RKO (cell line): Measurements from ENCODE around the gene RAPGEF6.
"Not testable (repeated sequence)": the region's sequence is repeated elsewhere in the genome, so short reads cannot be mapped to it uniquely, and the experiment has no call there.

Source experiments
- DNase-seq: peaks from one replicate; pipeline ENCODE4 v3.0.0-alpha.2; 2016; ENCODE audit warnings: low spot score

The RAPGEF6 gene

GRCh38 chr5:131386124-131386523, 248.9 kb downstream of the RAPGEF6 start:
- no peak for DNase-seq

- no peak for DNase-seq
These were observed 250.3 kb downstream of the RAPGEF6 start for GRCh38 chr5:131384616-131385214.

- DNase-seq: no peak
These were observed 250.9 kb downstream of the RAPGEF6 start for GRCh38 chr5:131384173-131384572.

- peak; percentile 81 for DNase-seq
These were observed 252.3 kb downstream of the RAPGEF6 start for GRCh38 chr5:131382407-131383395.

- no peak for DNase-seq
These were observed 253.3 kb downstream of the RAPGEF6 start for GRCh38 chr5:131381777-131382176.

GRCh38 chr5:131381021-131381420, 254.0 kb downstream of the RAPGEF6 start:
- DNase-seq: no peak

- DNase-seq: not testable (repeated sequence)
These were observed 254.8 kb downstream of the RAPGEF6 start for GRCh38 chr5:131380238-131380637.

GRCh38 chr5:131379723-131380122, 255.3 kb downstream of the RAPGEF6 start:
- no peak for DNase-seq

GRCh38 chr5:131378721-131379541, 256.1 kb downstream of the RAPGEF6 start:
- DNase-seq: no peak

GRCh38 chr5:131377785-131378325, 257.2 kb downstream of the RAPGEF6 start:
- DNase-seq: no peak

- no peak for DNase-seq
These were observed 257.7 kb downstream of the RAPGEF6 start for GRCh38 chr5:131377346-131377745.

GRCh38 chr5:131375351-131375750, 259.7 kb downstream of the RAPGEF6 start:
- DNase-seq: no peak
